Activated CD8-positive, alpha-beta T cell treated with anti-CD3 and anti-CD28 coated beads for 36 hours (primary cell): Measurements from ENCODE around the gene TPRX2. TPM values are rescaled to one million over a fixed set of nuclear protein-coding genes. Genes with fewer than 3 reads are reported as not detected.

Source experiments
- ATAC-seq: fragments of 200-7000 bp; cut with Tn5 transposase; one replicate; pipeline ENCODE4 v1.10.0; 2021; ENCODE audit warnings: mild to moderate bottlenecking, moderate library complexity
- CTCF ChIA-PET: fragments of 350-600 bp; sonication (Branson Sonifier 250); formaldehyde crosslinking; loops from one replicate; lab custom pipeline; 2021; ENCODE audit warnings: antibody characterized with exemption; lab: Charles Lee
- POLR2A ChIA-PET: fragments of 350-600 bp; sonication (Branson Sonifier 250); formaldehyde crosslinking; loops from one replicate; lab custom pipeline; 2021; ENCODE audit warnings: antibody characterized with exemption; lab: Charles Lee
- DNase-seq: peaks from one replicate; pipeline ENCODE4 v3.0.0-alpha.2; 2020
- H3K27ac Mint-ChIP-seq: one replicate; pipeline ENCODE4 v1.8.0; 2021; ENCODE audit warnings: mild to moderate bottlenecking, mixed read lengths
- H3K27me3 Mint-ChIP-seq: one replicate; pipeline ENCODE4 v1.8.0; 2021; ENCODE audit warnings: mixed read lengths
- H3K36me3 Mint-ChIP-seq: one replicate; pipeline ENCODE4 v1.8.0; 2021; ENCODE audit warnings: low read depth, mixed read lengths
- H3K4me1 Mint-ChIP-seq: one replicate; pipeline ENCODE4 v1.8.0; 2021; ENCODE audit warnings: low read depth, mixed read lengths
- H3K4me3 Mint-ChIP-seq: one replicate; pipeline ENCODE4 v1.8.0; 2021; ENCODE audit warnings: mild to moderate bottlenecking, moderate library complexity, mixed read lengths
- H3K9me3 Mint-ChIP-seq: one replicate; pipeline ENCODE4 v1.8.0; 2021; ENCODE audit warnings: mixed read lengths
- intact Hi-C: fragments of 100-400 bp; cut with micrococcal nuclease; formaldehyde crosslinking; loops from one replicate; pipeline ENCODE4 v1.10.0; 2022
- total RNA-seq, 2 experiments: library from RNA; stranded (reverse); gene quantifications; one replicate each; pipeline ENCODE4 v1.2.3, GENCODE V29; 2021
- TF ChIP-seq, protein P1 (sequence below): fragments of 200-600 bp; IDR thresholded peaks from one replicate; pipeline ENCODE4 v1.8.0; 2022; ENCODE audit warnings: antibody characterized with exemption, mild to moderate bottlenecking

TPRX2 gene
- total RNA-seq, 2 experiments from 2014 or later, result not detected

DNA sequence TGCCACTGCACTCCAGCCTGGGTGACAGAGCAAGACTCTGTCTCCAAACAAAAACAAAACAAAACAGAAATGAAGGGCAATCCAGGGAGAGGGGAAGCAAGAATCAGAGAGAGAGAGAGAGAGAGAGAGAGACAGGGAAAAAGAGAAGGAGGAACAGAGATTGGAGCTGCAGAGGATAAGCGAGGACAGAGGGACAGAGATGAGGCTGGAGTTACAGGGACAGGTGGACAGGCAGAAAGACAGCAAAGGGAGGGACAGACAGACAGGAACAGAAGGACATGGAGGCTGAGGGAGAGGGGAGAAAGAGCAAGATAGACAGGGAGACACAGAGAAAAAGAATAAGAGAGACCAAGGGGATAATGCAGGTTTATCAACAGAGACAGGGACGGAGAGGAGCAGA, 38.6 kb upstream of the TPRX2 start:
- Mint-ChIP-seq H3K27me3 (peaks cover 24% of the 10 kb centered on the region), H3K9me3 (no peaks in the 10 kb centered on the region), H3K27ac (no peak overlapping the region), H3K4me3 (no peak overlapping the region), H3K4me1 (no peaks in the 10 kb centered on the region), H3K36me3 (no peaks in the 10 kb centered on the region)
- POLR2A ChIA-PET, result no interaction called here
- ATAC-seq (no peak), DNase-seq (no peak)
- CTCF ChIA-PET, result interaction anchor here (1.4 kb wide), 1 partner anchor 44 kb away, joined by 3 read pairs; no protein-coding TSS in a partner anchor
- TF ChIP-seq, protein P1, sequence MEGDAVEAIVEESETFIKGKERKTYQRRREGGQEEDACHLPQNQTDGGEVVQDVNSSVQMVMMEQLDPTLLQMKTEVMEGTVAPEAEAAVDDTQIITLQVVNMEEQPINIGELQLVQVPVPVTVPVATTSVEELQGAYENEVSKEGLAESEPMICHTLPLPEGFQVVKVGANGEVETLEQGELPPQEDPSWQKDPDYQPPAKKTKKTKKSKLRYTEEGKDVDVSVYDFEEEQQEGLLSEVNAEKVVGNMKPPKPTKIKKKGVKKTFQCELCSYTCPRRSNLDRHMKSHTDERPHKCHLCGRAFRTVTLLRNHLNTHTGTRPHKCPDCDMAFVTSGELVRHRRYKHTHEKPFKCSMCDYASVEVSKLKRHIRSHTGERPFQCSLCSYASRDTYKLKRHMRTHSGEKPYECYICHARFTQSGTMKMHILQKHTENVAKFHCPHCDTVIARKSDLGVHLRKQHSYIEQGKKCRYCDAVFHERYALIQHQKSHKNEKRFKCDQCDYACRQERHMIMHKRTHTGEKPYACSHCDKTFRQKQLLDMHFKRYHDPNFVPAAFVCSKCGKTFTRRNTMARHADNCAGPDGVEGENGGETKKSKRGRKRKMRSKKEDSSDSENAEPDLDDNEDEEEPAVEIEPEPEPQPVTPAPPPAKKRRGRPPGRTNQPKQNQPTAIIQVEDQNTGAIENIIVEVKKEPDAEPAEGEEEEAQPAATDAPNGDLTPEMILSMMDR, result no peak
- intact Hi-C loops, result no loop called here

DNA sequence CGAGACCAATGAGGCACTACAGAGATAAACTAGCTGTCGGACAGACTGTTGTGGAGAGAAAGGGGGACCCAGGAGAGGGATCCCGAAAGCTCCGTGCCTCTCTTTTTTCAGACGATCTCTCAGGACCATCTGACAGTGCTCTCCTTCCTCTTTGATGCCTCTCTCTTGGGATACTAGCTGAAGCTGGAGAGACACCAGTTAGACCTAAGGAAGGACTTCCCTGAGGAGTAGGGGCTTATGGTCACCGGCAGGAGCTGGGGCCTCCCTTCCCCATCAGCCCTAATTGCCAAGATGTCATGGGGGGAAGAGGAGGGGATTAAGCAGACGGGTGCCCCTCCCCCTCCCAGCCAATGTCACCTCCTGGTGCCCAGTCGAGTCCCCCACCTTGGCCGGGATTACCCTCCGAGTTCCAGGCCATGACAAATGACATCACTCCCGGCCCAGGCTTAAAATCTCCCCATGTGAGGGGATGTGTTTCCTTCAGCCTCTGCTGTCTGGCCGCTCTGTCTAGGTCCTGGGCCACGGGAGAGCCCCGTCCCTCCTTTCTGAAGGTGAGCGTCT, 37.5 kb upstream of the TPRX2 start, which contains the start of gene CRX:
Gene CRX (plus strand): TSS at position 478 of the 561 bp plus-strand sequence. CDS start 12,507 bp downstream, outside the sequence.
- no peak within 1 kb of the TSS for H3K27ac Mint-ChIP-seq
- ATAC-seq, result no peak
- H3K4me1 Mint-ChIP-seq, result no peaks in the 10 kb centered on the region

DNA sequence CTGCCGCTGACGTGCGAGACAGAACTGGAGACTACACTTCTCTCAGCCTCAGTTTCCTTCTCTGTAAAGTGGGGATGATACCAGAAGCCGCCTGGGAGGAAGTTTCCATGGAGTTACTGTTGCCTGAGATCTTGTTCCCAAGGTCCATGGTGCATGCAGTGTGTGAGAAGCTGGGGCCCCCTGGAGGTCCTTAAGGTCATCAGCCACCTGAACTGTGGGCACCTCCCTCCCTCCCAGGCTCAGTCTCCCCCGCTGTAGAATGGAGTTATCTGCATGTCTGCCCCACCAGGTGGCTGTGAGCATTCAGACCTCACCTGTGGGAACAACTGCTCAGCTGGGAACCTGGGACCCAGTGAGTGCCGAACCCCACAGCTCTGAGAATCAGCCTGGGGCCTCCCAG, 34.6 kb upstream of the TPRX2 start:
- H3K27ac Mint-ChIP-seq, result no peak overlapping the region
- H3K4me3 Mint-ChIP-seq, result no peak overlapping the region
- ATAC-seq (no peak), DNase-seq (no peak)
- no peaks in the 10 kb centered on the region for H3K4me1 Mint-ChIP-seq
- POLR2A ChIA-PET, result no interaction called here
- TF ChIP-seq, protein P1, result no peak
- CTCF ChIA-PET, result no interaction called here
- intact Hi-C loops, result no loop called here
- H3K27me3 Mint-ChIP-seq, result peaks cover 13% of the 10 kb centered on the region
- H3K9me3 Mint-ChIP-seq, result no peaks in the 10 kb centered on the region
- H3K36me3 Mint-ChIP-seq, result no peaks in the 10 kb centered on the region

More for the DNA sequence above, 37.5 kb upstream of the TPRX2 start, which contains the start of gene CRX:
- intact Hi-C loops, result no loop called here
- Mint-ChIP-seq H3K27me3 (peaks cover 24% of the 10 kb centered on the region), H3K36me3 (no peaks in the 10 kb centered on the region), H3K4me3 (no peak within 1 kb of the TSS), H3K9me3 (no peaks in the 10 kb centered on the region)
- ChIA-PET CTCF (interaction anchor here (1.4 kb wide), 1 partner anchor 42 kb away, joined by 3 read pairs; no protein-coding TSS in a partner anchor), POLR2A (no interaction called here)
- TF ChIP-seq, protein P1, result no peak
- no peak for DNase-seq

DNA sequence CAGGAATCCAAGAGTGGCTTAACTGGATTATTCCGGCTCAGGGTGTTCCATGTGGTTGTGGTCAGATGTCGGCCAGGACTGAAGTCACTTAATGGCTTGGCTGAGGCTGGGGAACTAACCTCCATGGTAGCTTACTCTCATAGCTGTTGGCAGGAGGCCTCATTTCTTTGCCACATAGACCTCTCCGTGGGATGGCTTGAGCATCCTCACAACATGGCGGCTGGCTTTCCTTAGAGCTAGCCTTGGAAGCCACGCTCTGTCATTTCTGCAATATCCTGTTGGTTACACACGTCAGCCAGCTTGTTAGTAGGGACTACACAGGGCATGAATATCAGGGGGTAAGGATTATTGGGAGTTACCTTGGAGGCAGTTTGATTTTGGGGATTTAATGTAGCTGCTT, 32.2 kb upstream of the TPRX2 start:
- POLR2A ChIA-PET, result interaction anchor here (0.6 to 0.7 kb wide), 2 partner anchors 9 to 248 kb away, joined by 3 read pairs; no protein-coding TSS in a partner anchor
- H3K4me1 Mint-ChIP-seq, result no peaks in the 10 kb centered on the region
- DNase-seq, result no peak
- CTCF ChIA-PET, result interaction anchor here (0.9 to 1.5 kb wide), 3 partner anchors 14 to 43 kb away, joined by 3 to 5 read pairs (median 4); no protein-coding TSS in a partner anchor
- no peaks in the 10 kb centered on the region for H3K9me3 Mint-ChIP-seq
- no peak for ATAC-seq
- no peaks in the 10 kb centered on the region for H3K36me3 Mint-ChIP-seq
- intact Hi-C loops, result no loop called here
- peaks cover 6% of the 10 kb centered on the region for H3K27me3 Mint-ChIP-seq
- no peak overlapping the region for H3K27ac Mint-ChIP-seq
- TF ChIP-seq, protein P1, result no peak
- no peak overlapping the region for H3K4me3 Mint-ChIP-seq

DNA sequence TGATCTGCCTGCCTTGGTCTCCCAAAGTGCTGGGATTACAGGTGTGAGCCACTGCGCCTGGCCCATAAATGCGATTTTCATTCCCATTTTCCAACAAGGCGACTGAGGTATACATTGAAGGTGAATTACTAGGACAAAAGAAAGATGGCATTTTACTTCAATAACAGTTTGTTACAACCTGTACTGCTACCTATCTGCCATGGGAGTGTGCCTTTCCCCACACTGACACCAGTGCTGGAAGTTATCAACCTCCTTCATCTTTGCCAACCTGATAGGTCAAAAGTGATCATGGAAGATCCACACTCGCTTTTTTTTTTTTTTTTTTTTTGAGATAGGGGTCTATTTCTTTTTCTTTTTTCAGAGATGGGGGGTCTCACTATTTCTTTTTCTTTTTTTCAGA, 26.3 kb upstream of the TPRX2 start:
- DNase-seq (no peak), ATAC-seq (no peak)
- ChIA-PET POLR2A (no interaction called here), CTCF (no interaction called here)
- no peak overlapping the region for H3K4me3 Mint-ChIP-seq
- no peaks in the 10 kb centered on the region for H3K4me1 Mint-ChIP-seq
- H3K36me3 Mint-ChIP-seq, result no peaks in the 10 kb centered on the region
- no peak overlapping the region for H3K27ac Mint-ChIP-seq
- H3K9me3 Mint-ChIP-seq, result no peaks in the 10 kb centered on the region
- peaks cover 6% of the 10 kb centered on the region for H3K27me3 Mint-ChIP-seq
- intact Hi-C loops, result no loop called here
- TF ChIP-seq, protein P1, result no peak
